GM19240 (cell line): ENCODE results near the gene MED12L.
"Not testable (repeated sequence)": the region's sequence is repeated elsewhere in the genome, so short reads cannot be mapped to it uniquely, and the experiment has no call there.

Source experiments
- DNase-seq: peaks from one replicate; pipeline ENCODE4 v3.0.0; 2011; ENCODE audit warnings: low spot score; ENCODE audit not compliant: insufficient read length

MED12L gene

GRCh38 chr3:151206201-151206600 is 120.7 kb downstream of the MED12L start:
- DNase-seq = no peak

- DNase-seq = no peak
Measured at GRCh38 chr3:151209654-151210053, 124.2 kb downstream of the MED12L start.

- no peak for DNase-seq
Measured at GRCh38 chr3:151210676-151211381, 125.4 kb downstream of the MED12L start.

GRCh38 chr3:151213151-151213550 is 127.7 kb downstream of the MED12L start:
- DNase-seq = no peak

GRCh38 chr3:151213881-151214280 is 128.4 kb downstream of the MED12L start:
- DNase-seq = no peak

GRCh38 chr3:151214459-151214858 is 129.0 kb downstream of the MED12L start:
- DNase-seq = no peak

- no peak for DNase-seq
Measured at GRCh38 chr3:151216641-151217607, 131.5 kb downstream of the MED12L start.

- no peak for DNase-seq
Measured at GRCh38 chr3:151218136-151218535, 132.7 kb downstream of the MED12L start.

GRCh38 chr3:151219056-151219455 is 133.6 kb downstream of the MED12L start:
- DNase-seq = no peak

- no peak for DNase-seq
Measured at GRCh38 chr3:151224268-151224866, 138.9 kb downstream of the MED12L start.

- DNase-seq = no peak
Measured at GRCh38 chr3:151225040-151225975, 139.8 kb downstream of the MED12L start.

- no peak for DNase-seq
Measured at GRCh38 chr3:151226088-151226563, 140.7 kb downstream of the MED12L start.

- no peak for DNase-seq
Measured at GRCh38 chr3:151226825-151227224, 141.4 kb downstream of the MED12L start.

GRCh38 chr3:151227266-151227806 is 141.9 kb downstream of the MED12L start:
- no peak for DNase-seq

- DNase-seq = peak; percentile 56
Measured at GRCh38 chr3:151227807-151228665, 142.6 kb downstream of the MED12L start.

- DNase-seq = no peak
Measured at GRCh38 chr3:151228666-151229040, 143.2 kb downstream of the MED12L start.

- peak; percentile 19 for DNase-seq
Measured at GRCh38 chr3:151230646-151231045, 145.2 kb downstream of the MED12L start.

- not testable (repeated sequence) for DNase-seq
Measured at GRCh38 chr3:151232403-151232802, 146.9 kb downstream of the MED12L start.

- DNase-seq = no peak
Measured at GRCh38 chr3:151232991-151233390, 147.5 kb downstream of the MED12L start.

- no peak for DNase-seq
Measured at GRCh38 chr3:151234825-151235224, 149.4 kb downstream of the MED12L start.
